H9 (cell line): ENCODE measurements around the gene NPAS3. TPM values are rescaled to one million over a fixed set of nuclear protein-coding genes. Genes with fewer than 3 reads are reported as not detected.
A peak's percentile ranks its signal among the peaks of the same experiment; 100 is the strongest.

Source experiments
- DNase-seq: peaks from one replicate; pipeline ENCODE4 v3.0.0-alpha.2; 2017
- H2AFZ ChIP-seq: one replicate; pipeline ENCODE4 v1.6.1; 2013; ENCODE audit warnings: mild to moderate bottlenecking, low read length, control low read depth, moderate library complexity
- H2AK5ac ChIP-seq: 2 replicates; pipeline ENCODE4 v1.6.1; 2013; ENCODE audit warnings: low read length, control low read depth, mixed read lengths; ENCODE audit not compliant: insufficient read length
- H2BK120ac ChIP-seq: one replicate; pipeline ENCODE4 v1.6.1; 2013; ENCODE audit warnings: low read depth, mild to moderate bottlenecking, low read length, control low read depth, inconsistent platforms; ENCODE audit not compliant: poor library complexity, severe bottlenecking
- H2BK12ac ChIP-seq: 2 replicates; pipeline ENCODE4 v1.6.1; 2013; ENCODE audit warnings: low read length, control low read depth, mixed read lengths, low read depth; ENCODE audit not compliant: insufficient read length
- H2BK15ac ChIP-seq: 2 replicates; pipeline ENCODE4 v1.6.1; 2013; ENCODE audit warnings: low read depth, low read length, control low read depth
- H2BK20ac ChIP-seq: one replicate; pipeline ENCODE4 v1.6.1; 2013; ENCODE audit warnings: low read depth, mild to moderate bottlenecking, low read length, control low read depth, inconsistent platforms; ENCODE audit not compliant: poor library complexity, severe bottlenecking
- H2BK5ac ChIP-seq: 2 replicates; pipeline ENCODE4 v1.6.1; 2013; ENCODE audit warnings: low read length, control low read depth, mixed read lengths; ENCODE audit not compliant: insufficient read length
- H3K14ac ChIP-seq: 2 replicates; pipeline ENCODE4 v1.6.1; 2013; ENCODE audit warnings: low read length, control low read depth; ENCODE audit not compliant: insufficient read depth
- H3K18ac ChIP-seq: 2 replicates; pipeline ENCODE4 v1.6.1; 2013; ENCODE audit warnings: low read depth, mild to moderate bottlenecking, mixed read lengths, low read length, control low read depth; ENCODE audit not compliant: insufficient read length
- H3K23ac ChIP-seq: 2 replicates; pipeline ENCODE4 v1.6.1; 2013; ENCODE audit warnings: low read length, control low read depth, mixed read lengths, low read depth; ENCODE audit not compliant: insufficient read length
- H3K23me2 ChIP-seq: 2 replicates; pipeline ENCODE4 v1.6.1; 2013; ENCODE audit warnings: low read depth, mild to moderate bottlenecking, mixed read lengths, low read length, control low read depth; ENCODE audit not compliant: insufficient read length, poor library complexity, severe bottlenecking
- H3K27ac ChIP-seq: 2 replicates; pipeline ENCODE4 v1.5.1; 2013; ENCODE audit warnings: low read length, control low read depth, mixed read lengths, low read depth; ENCODE audit not compliant: insufficient read length
- H3K27me3 ChIP-seq: 2 replicates; pipeline ENCODE4 v1.6.1; 2013; ENCODE audit warnings: low read length, control low read depth, inconsistent platforms; ENCODE audit not compliant: insufficient read depth
- H3K4ac ChIP-seq: 2 replicates; pipeline ENCODE4 v1.6.1; 2013; ENCODE audit warnings: low read depth, mild to moderate bottlenecking, control low read depth, inconsistent platforms, low read length, moderate library complexity
- H3K4me1 ChIP-seq: 2 replicates; pipeline ENCODE4 v1.6.1; 2013; ENCODE audit warnings: low read length, control low read depth, inconsistent platforms; ENCODE audit not compliant: insufficient read depth
- H3K4me2 ChIP-seq: 2 replicates; pipeline ENCODE4 v1.6.1; 2013; ENCODE audit warnings: low read length, control low read depth, mixed read lengths; ENCODE audit not compliant: insufficient read length, insufficient read depth
- H3K56ac ChIP-seq: 2 replicates; pipeline ENCODE4 v1.6.1; 2013; ENCODE audit warnings: low read depth, mild to moderate bottlenecking, mixed read lengths, low read length, control low read depth; ENCODE audit not compliant: insufficient read length
- H3K79me1 ChIP-seq: 2 replicates; pipeline ENCODE4 v1.6.1; 2013; ENCODE audit warnings: low read depth, mild to moderate bottlenecking, moderate library complexity, low read length, control low read depth, inconsistent platforms; ENCODE audit not compliant: insufficient read depth, poor library complexity, severe bottlenecking
- H3K79me2 ChIP-seq: 2 replicates; pipeline ENCODE4 v1.6.1; 2013; ENCODE audit warnings: low read length, control low read depth, inconsistent platforms; ENCODE audit not compliant: insufficient read depth
- H3K9ac ChIP-seq: 2 replicates; pipeline ENCODE4 v1.6.1; 2013; ENCODE audit warnings: low read length, control low read depth, mixed read lengths; ENCODE audit not compliant: insufficient read length; ENCODE audit errors: extremely low read depth
- H3K9me3 ChIP-seq: one replicate; pipeline ENCODE4 v1.6.1; 2013; ENCODE audit warnings: low read depth, low read length, inconsistent platforms; ENCODE audit not compliant: control insufficient read depth
- H3T11ph ChIP-seq: one replicate; pipeline ENCODE4 v1.6.1; 2013; ENCODE audit warnings: mild to moderate bottlenecking, low read length, control low read depth, inconsistent platforms
- H4K20me1 ChIP-seq: one replicate; pipeline ENCODE4 v1.6.1; 2013; ENCODE audit not compliant: control insufficient read depth, insufficient read length, insufficient read depth
- H4K5ac ChIP-seq: 2 replicates; pipeline ENCODE4 v1.6.1; 2013; ENCODE audit warnings: low read depth, mild to moderate bottlenecking, mixed read lengths, low read length, control low read depth; ENCODE audit not compliant: insufficient read length
- H4K8ac ChIP-seq: replicated peaks from 2 replicates; pipeline ENCODE4 v1.6.1; 2013; ENCODE audit warnings: low read length, control low read depth, mixed read lengths, low read depth; ENCODE audit not compliant: insufficient read length
- H4K91ac ChIP-seq: 2 replicates; pipeline ENCODE4 v1.6.1; 2013; ENCODE audit warnings: low read depth, mild to moderate bottlenecking, moderate library complexity, mixed read lengths, low read length, control low read depth; ENCODE audit not compliant: insufficient read length
- H3K27ac Mint-ChIP-seq, 3 experiments: 2 replicates in 2 of 3; 3 replicates in 1 of 3; pipeline ENCODE4 v1.8.0; 2020 to 2021; ENCODE audit warnings: mixed read lengths in 3 of 3, mild to moderate bottlenecking in 1 of 3, moderate library complexity in 1 of 3
- H3K27me3 Mint-ChIP-seq: 2 replicates; pipeline ENCODE4 v1.8.0; 2021; ENCODE audit warnings: low read depth, mild to moderate bottlenecking, moderate library complexity, mixed read lengths
- H3K36me3 Mint-ChIP-seq, 3 experiments: 2 replicates in 2 of 3; 3 replicates in 1 of 3; pipeline ENCODE4 v1.8.0; 2020 to 2021; ENCODE audit warnings: low read depth in 3 of 3, mixed read lengths in 3 of 3; ENCODE audit not compliant: insufficient read depth in 1 of 3
- H3K4me1 Mint-ChIP-seq, 2 experiments: 2 replicates each; pipeline ENCODE4 v1.8.0; 2020; ENCODE audit warnings: mixed read lengths in 2 of 2
- H3K4me3 Mint-ChIP-seq, 2 experiments: 2 replicates in 1 of 2; 3 replicates in 1 of 2; pipeline ENCODE4 v1.8.0; 2020 to 2021; ENCODE audit warnings: mild to moderate bottlenecking in 2 of 2, mixed read lengths in 2 of 2, moderate library complexity in 1 of 2
- H3K9me3 Mint-ChIP-seq, 2 experiments: 2 replicates in 1 of 2; 3 replicates in 1 of 2; pipeline ENCODE4 v1.8.0; 2020; ENCODE audit warnings: mild to moderate bottlenecking in 2 of 2, mixed read lengths in 2 of 2, moderate library complexity in 1 of 2
- CTCF ChIP-seq: fragments of 200-600 bp; sonication (generic); conservative IDR thresholded peaks from 3 replicates; pipeline ENCODE4 v1.8.0; 2021; ENCODE audit warnings: antibody characterized with exemption, mild to moderate bottlenecking
- WGBS: extraction: QIAGEN DNeasy Blood & Tissue Kit; methylation state at CpG from one replicate; pipeline ENCODE4 v1.1.7; 2013; ENCODE audit warnings: missing lambda C conversion rate, low lambda C conversion rate, mixed read lengths; ENCODE audit not compliant: insufficient read length; ENCODE audit errors: extremely low coverage; 5-methylcytosine and 5-hydroxymethylcytosine counted together
- total RNA-seq: library from RNA; stranded (reverse); gene quantifications from 2 replicates; pipeline ENCODE4 v1.2.1, GENCODE V29; 2021

NPAS3 gene
- total RNA-seq, 1 experiment from 2014 or later: 0.17 TPM

GRCh38 chr14:33800735-33801163, 862.1 kb downstream of the NPAS3 start:
- WGBS: no CpG with 5 or more reads among the region's 45 CpGs
- DNase-seq: no peak
- Histone ChIP-seq H2BK15ac (no peak overlapping the region), H2AFZ (no peak overlapping the region), H3K4ac (no peak overlapping the region), H3K9ac (no peak overlapping the region), H4K8ac (no peak overlapping the region), H4K5ac (no peak overlapping the region), H2BK12ac (no peak overlapping the region), H3K27me3 (no peaks in the 10 kb centered on the region), H3K56ac (no peak overlapping the region), H3K9me3 (no peaks in the 10 kb centered on the region), H2BK20ac (no peak overlapping the region), H2AK5ac (no peak overlapping the region), H4K91ac (no peak overlapping the region), H3K79me2 (no peaks in the 10 kb centered on the region), H3K27ac (no peak overlapping the region), H3K14ac (peak overlapping the region; percentile 51; the same call in 1 of the 2 replicates), H3K23me2 (no peaks in the 10 kb centered on the region), H3T11ph (no peak overlapping the region), H3K4me1 (no peaks in the 10 kb centered on the region), H3K79me1 (no peaks in the 10 kb centered on the region), H3K4me2 (no peak overlapping the region), H3K23ac (no peak overlapping the region), H2BK120ac (no peak overlapping the region), H3K18ac (no peak overlapping the region), H2BK5ac (no peak overlapping the region), H4K20me1 (no peaks in the 10 kb centered on the region)
- Mint-ChIP-seq H3K27me3 (no peaks in the 10 kb centered on the region), H3K4me3 (no peak overlapping the region), H3K27ac (no peak overlapping the region), H3K4me1 (peaks cover 10 to 15% of the 10 kb centered on the region in 2 experiments), H3K36me3 (peaks cover 0 to 2% (median 0%) of the 10 kb centered on the region in 3 experiments; a peak in 3 of 7 replicates), H3K9me3 (no peaks in the 10 kb centered on the region)
- no peak for TF ChIP-seq CTCF
